HEK293 (cell line): Measurements from ENCODE around the gene ENOSF1.

ENCODE experiments used
- PATZ1 ChIP-seq: fragments of 450-650 bp; formaldehyde crosslinking; IDR thresholded peaks from 2 replicates; pipeline ENCODE4 v1.5.1; 2016; ENCODE audit warnings: missing biosample characterization, missing genetic modification characterization
- ZBTB26 ChIP-seq: fragments of 450-650 bp; formaldehyde crosslinking; optimal IDR thresholded peaks from 2 replicates; pipeline ENCODE3; 2016; ENCODE audit warnings: missing biosample characterization, mild to moderate bottlenecking, missing genetic modification characterization
- ZNF274 ChIP-seq, 2 experiments: fragments of 200-500 bp in 1 of 2; fragments of 450-650 bp in 1 of 2; sonication (Bioruptor generic) in 1 of 2; formaldehyde crosslinking in 1 of 2; IDR thresholded peaks; 2 replicates each; pipeline versions ENCODE4 v1.5.1 to v1.6.1; 2014 to 2016; ENCODE audit warnings: borderline replicate concordance in 1 of 2, inconsistent platforms in 1 of 2, low read length in 1 of 2, missing biosample characterization in 1 of 2, missing genetic modification characterization in 1 of 2
- ZNF391 ChIP-seq: fragments of 450-650 bp; formaldehyde crosslinking; IDR thresholded peaks from 2 replicates; pipeline ENCODE4 v1.5.1; 2016; ENCODE audit warnings: low read depth, missing biosample characterization, missing genetic modification characterization, borderline replicate concordance
- ZNF423 ChIP-seq: fragments of 450-650 bp; formaldehyde crosslinking; IDR thresholded peaks from 2 replicates; pipeline ENCODE4 v1.5.1; 2016; ENCODE audit warnings: missing biosample characterization, missing genetic modification characterization
- ZNF837 ChIP-seq: fragments of 450-650 bp; formaldehyde crosslinking; IDR thresholded peaks from 2 replicates; pipeline ENCODE4 v1.5.1; 2016; ENCODE audit warnings: missing biosample characterization, missing genetic modification characterization
- ZXDB ChIP-seq: fragments of 450-650 bp; formaldehyde crosslinking; IDR thresholded peaks from 2 replicates; pipeline ENCODE4 v1.5.1; 2016; ENCODE audit warnings: missing biosample characterization, missing genetic modification characterization
- TF ChIP-seq, protein P1 (sequence below): fragments of 450-650 bp; formaldehyde crosslinking; IDR thresholded peaks from 2 replicates; pipeline ENCODE4 v1.5.1; 2016; ENCODE audit warnings: missing biosample characterization, missing genetic modification characterization

GRCh38 chr18:673769-674168 lies 38.7 kb downstream of the ENOSF1 start:
- TF ChIP-seq, protein P1, sequence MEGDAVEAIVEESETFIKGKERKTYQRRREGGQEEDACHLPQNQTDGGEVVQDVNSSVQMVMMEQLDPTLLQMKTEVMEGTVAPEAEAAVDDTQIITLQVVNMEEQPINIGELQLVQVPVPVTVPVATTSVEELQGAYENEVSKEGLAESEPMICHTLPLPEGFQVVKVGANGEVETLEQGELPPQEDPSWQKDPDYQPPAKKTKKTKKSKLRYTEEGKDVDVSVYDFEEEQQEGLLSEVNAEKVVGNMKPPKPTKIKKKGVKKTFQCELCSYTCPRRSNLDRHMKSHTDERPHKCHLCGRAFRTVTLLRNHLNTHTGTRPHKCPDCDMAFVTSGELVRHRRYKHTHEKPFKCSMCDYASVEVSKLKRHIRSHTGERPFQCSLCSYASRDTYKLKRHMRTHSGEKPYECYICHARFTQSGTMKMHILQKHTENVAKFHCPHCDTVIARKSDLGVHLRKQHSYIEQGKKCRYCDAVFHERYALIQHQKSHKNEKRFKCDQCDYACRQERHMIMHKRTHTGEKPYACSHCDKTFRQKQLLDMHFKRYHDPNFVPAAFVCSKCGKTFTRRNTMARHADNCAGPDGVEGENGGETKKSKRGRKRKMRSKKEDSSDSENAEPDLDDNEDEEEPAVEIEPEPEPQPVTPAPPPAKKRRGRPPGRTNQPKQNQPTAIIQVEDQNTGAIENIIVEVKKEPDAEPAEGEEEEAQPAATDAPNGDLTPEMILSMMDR (tag by site-specific recombination), result no peak
- TF ChIP-seq ZNF837 (tag by site-specific recombination) (no peak), ZXDB (tag by site-specific recombination) (no peak), PATZ1 (no peak), ZNF391 (tag by site-specific recombination) (no peak), ZNF423 (tag by site-specific recombination) (no peak), ZBTB26 (tag by site-specific recombination) (no peak), ZNF274 (IDR thresholded peaks at IDR 0.05; ENCODE audit: low read length) (no peak), ZNF274 (tag by site-specific recombination; IDR thresholded peaks at IDR 0.05; ENCODE audit: borderline replicate concordance) (no peak)
